Neural cell (in vitro differentiated cells): ENCODE data around the gene SEC14L1. TPM values are rescaled to one million over a fixed set of nuclear protein-coding genes. Genes with fewer than 3 reads are reported as not detected.

Source experiments
- H2AFZ ChIP-seq: fragments of 200-600, 300-800 bp; sonication (generic), shearing (Covaris generic); 2 replicates; pipeline ENCODE4 v1.6.0; 2014; ENCODE audit warnings: low read depth, mild to moderate bottlenecking, antibody characterized with exemption, low read length, moderate library complexity
- H3F3A ChIP-seq: fragments of 200-600 bp; shearing (Covaris generic); 2 replicates; pipeline ENCODE4 v1.6.1; 2016; ENCODE audit warnings: mild to moderate bottlenecking, moderate library complexity, mixed read lengths, antibody characterized with exemption, low read length; ENCODE audit not compliant: insufficient read depth, poor library complexity, severe bottlenecking
- H3K27ac ChIP-seq: fragments of 200-600, 300-800 bp; sonication (generic), shearing (Covaris generic); 2 replicates; pipeline ENCODE4 v1.5.1; 2014; ENCODE audit warnings: mild to moderate bottlenecking, low read length, moderate library complexity
- H3K27me3 ChIP-seq: fragments of 300-800, 200-600 bp; sonication (generic), shearing (Covaris generic); 2 replicates; pipeline ENCODE4 v1.6.0; 2014; ENCODE audit warnings: mild to moderate bottlenecking, low read depth, low read length, moderate library complexity; ENCODE audit not compliant: insufficient read depth
- H3K36me3 ChIP-seq: fragments of 300-800, 200-600 bp; sonication (generic), shearing (Covaris generic); 2 replicates; pipeline ENCODE4 v1.5.1; 2014; ENCODE audit warnings: mild to moderate bottlenecking, antibody characterized with exemption, low read length, moderate library complexity; ENCODE audit not compliant: insufficient read depth
- H3K4me2 ChIP-seq: fragments of 300-800, 200-600 bp; sonication (generic), shearing (Covaris generic); 2 replicates; pipeline ENCODE4 v1.6.0; 2014; ENCODE audit warnings: mild to moderate bottlenecking, low read length
- H3K4me3 ChIP-seq: fragments of 300-800, 200-600 bp; sonication (generic), shearing (Covaris generic); 2 replicates; pipeline ENCODE4 v1.5.1; 2014; ENCODE audit warnings: mild to moderate bottlenecking, low read length, moderate library complexity
- H3K79me2 ChIP-seq: fragments of 200-600 bp; shearing (Covaris generic); replicated peaks from 2 replicates; pipeline ENCODE4 v1.6.0; 2014; ENCODE audit warnings: mild to moderate bottlenecking, low read length, moderate library complexity; ENCODE audit not compliant: insufficient read depth
- H3K9ac ChIP-seq: fragments of 300-800, 200-600 bp; sonication (generic), shearing (Covaris generic); 2 replicates; pipeline ENCODE4 v1.6.1; 2016; ENCODE audit warnings: mild to moderate bottlenecking, low read length, mixed read lengths
- H3K9me2 ChIP-seq: fragments of 200-600 bp; shearing (Covaris generic); 2 replicates; pipeline ENCODE4 v1.6.1; 2016; ENCODE audit warnings: mild to moderate bottlenecking, low read length, mixed read lengths; ENCODE audit not compliant: insufficient read depth
- H3K9me3 ChIP-seq: fragments of 200-600, 300-800 bp; sonication (generic), shearing (Covaris generic); 2 replicates; pipeline ENCODE4 v1.6.1; 2016; ENCODE audit warnings: mild to moderate bottlenecking, mixed run types, low read length, moderate library complexity, mixed read lengths
- H4K20me1 ChIP-seq: fragments of 200-600 bp; shearing (Covaris generic); 2 replicates; pipeline ENCODE4 v1.6.1; 2016; ENCODE audit warnings: mild to moderate bottlenecking, mixed run types; ENCODE audit not compliant: insufficient read depth
- CTCF ChIP-seq: fragments of 450-650 bp; IDR thresholded peaks from 2 replicates; pipeline ENCODE4 v1.5.1; 2014; ENCODE audit warnings: antibody characterized with exemption, mild to moderate bottlenecking, moderate library complexity; ENCODE audit not compliant: poor library complexity, severe bottlenecking
- EP300 ChIP-seq: fragments of 450-650 bp; conservative IDR thresholded peaks from 2 replicates; pipeline ENCODE4 v1.6.1; 2014; ENCODE audit warnings: antibody characterized with exemption, mild to moderate bottlenecking, moderate library complexity; ENCODE audit not compliant: poor library complexity, severe bottlenecking
- EZH2 ChIP-seq: fragments of 200-600, 300-800 bp; shearing (Covaris generic), sonication (generic); IDR thresholded peaks from 2 replicates; pipeline ENCODE4 v1.6.1; 2014; ENCODE audit warnings: antibody characterized with exemption, low read length, borderline replicate concordance, mild to moderate bottlenecking; ENCODE audit not compliant: insufficient read depth, poor library complexity, severe bottlenecking
- MXI1 ChIP-seq: fragments of 450-650 bp; conservative IDR thresholded peaks from 2 replicates; pipeline ENCODE4 v1.6.1; 2014; ENCODE audit warnings: antibody characterized with exemption, mild to moderate bottlenecking; ENCODE audit not compliant: poor library complexity, severe bottlenecking
- POLR2AphosphoS5 ChIP-seq: IDR thresholded peaks from 2 replicates; pipeline ENCODE4 v1.6.1; 2012
- RAD21 ChIP-seq: fragments of 450-650 bp; conservative IDR thresholded peaks from 2 replicates; pipeline ENCODE4 v1.6.1; 2014; ENCODE audit warnings: antibody characterized with exemption, mild to moderate bottlenecking, moderate library complexity
- REST ChIP-seq: IDR thresholded peaks from 2 replicates; pipeline ENCODE4 v1.6.1; 2012; ENCODE audit warnings: borderline replicate concordance
- SMC3 ChIP-seq: fragments of 450-650 bp; conservative IDR thresholded peaks from 2 replicates; pipeline ENCODE4 v1.6.1; 2014; ENCODE audit warnings: antibody characterized with exemption, mild to moderate bottlenecking, moderate library complexity; ENCODE audit not compliant: poor library complexity
- TAF1 ChIP-seq: IDR thresholded peaks from 2 replicates; pipeline ENCODE4 v1.6.1; 2012; ENCODE audit warnings: low read depth
- polyA plus RNA-seq: library from polyadenylated mRNA; depleted of rRNA; stranded (reverse); fragments of >200 nt; gene quantifications from 2 replicates; pipeline ENCODE4 v1.2.3, GENCODE V29; 2014

Gene SEC14L1
- polyA plus RNA-seq, 1 donor from 2014 or later, result 40.4 TPM

DNA sequence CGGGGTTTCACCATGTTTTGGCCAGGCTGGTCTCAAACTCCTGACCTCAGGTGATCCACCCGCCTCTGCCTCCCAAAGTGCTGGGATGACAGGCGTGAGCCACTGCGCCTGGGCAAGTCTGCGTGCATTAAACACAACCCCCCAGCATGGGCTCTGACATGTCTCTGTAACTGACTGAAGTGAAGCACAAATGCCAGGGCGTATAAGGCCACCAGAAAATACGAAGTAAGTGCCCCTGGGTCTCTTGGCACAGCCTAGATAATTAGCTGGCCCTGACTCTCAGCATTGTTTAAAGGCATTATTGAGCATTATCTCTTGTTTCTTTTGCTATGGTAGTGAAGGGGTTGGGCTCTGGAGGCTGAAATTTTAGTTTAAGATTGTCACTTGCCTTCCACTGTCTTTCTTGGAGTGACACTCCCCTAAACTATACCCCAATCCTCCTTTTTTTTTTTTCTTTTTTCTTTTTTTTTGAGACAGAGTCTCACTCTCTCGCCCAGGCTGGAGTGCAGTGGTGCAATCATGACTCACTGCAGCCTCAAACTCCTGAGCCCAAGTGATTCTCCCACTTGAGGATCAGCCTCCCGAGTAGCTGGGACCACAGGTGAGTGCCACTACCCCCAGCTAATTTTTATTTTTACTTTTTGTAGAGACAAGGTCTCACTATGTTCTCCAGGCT lies 8.2 kb upstream of the SEC14L1 start:
- Histone ChIP-seq H3K27ac (no peak overlapping the region), H3K36me3 (no peaks in the 10 kb centered on the region), H3K79me2 (no peaks in the 10 kb centered on the region)

GRCh38 chr17:77133087-77133638 lies 7.6 kb upstream of the SEC14L1 start:
- Histone ChIP-seq H3K9me2 (no peaks in the 10 kb centered on the region), H3K9me3 (no peaks in the 10 kb centered on the region), H3K4me3 (no peak overlapping the region), H3F3A (no peaks in the 10 kb centered on the region), H3K4me2 (no peak overlapping the region), H3K27me3 (no peaks in the 10 kb centered on the region), H3K36me3 (no peaks in the 10 kb centered on the region), H3K79me2 (no peaks in the 10 kb centered on the region), H3K27ac (no peak overlapping the region), H2AFZ (no peak overlapping the region), H3K9ac (no peak overlapping the region), H4K20me1 (no peaks in the 10 kb centered on the region)
- TF ChIP-seq EP300, result no peak
- no peak for TF ChIP-seq POLR2AphosphoS5
- TF ChIP-seq RAD21, result no peak
- no peak for TF ChIP-seq MXI1
- no peak for TF ChIP-seq TAF1
- no peak for TF ChIP-seq REST
- no peak for TF ChIP-seq EZH2

More for the DNA sequence above, 8.2 kb upstream of the SEC14L1 start:
- Histone ChIP-seq H3K9me3 (no peaks in the 10 kb centered on the region), H3K4me3 (no peak overlapping the region), H4K20me1 (no peaks in the 10 kb centered on the region), H3K27me3 (no peaks in the 10 kb centered on the region), H3K9me2 (no peaks in the 10 kb centered on the region), H3K9ac (no peak overlapping the region), H2AFZ (no peak overlapping the region), H3F3A (no peaks in the 10 kb centered on the region), H3K4me2 (no peak overlapping the region)
- TF ChIP-seq TAF1 (no peak), POLR2AphosphoS5 (no peak), EP300 (no peak), CTCF (no peak), SMC3 (no peak), EZH2 (no peak), RAD21 (no peak), REST (no peak), MXI1 (no peak)
